ENCODE measurements around the gene NXF1. TPM values are rescaled to one million over a fixed set of nuclear protein-coding genes. Genes with fewer than 3 reads are reported as not detected.

The NXF1 gene
- total and polyA plus RNA-seq, 2 donors = 32.4 to 103 TPM

DNA sequence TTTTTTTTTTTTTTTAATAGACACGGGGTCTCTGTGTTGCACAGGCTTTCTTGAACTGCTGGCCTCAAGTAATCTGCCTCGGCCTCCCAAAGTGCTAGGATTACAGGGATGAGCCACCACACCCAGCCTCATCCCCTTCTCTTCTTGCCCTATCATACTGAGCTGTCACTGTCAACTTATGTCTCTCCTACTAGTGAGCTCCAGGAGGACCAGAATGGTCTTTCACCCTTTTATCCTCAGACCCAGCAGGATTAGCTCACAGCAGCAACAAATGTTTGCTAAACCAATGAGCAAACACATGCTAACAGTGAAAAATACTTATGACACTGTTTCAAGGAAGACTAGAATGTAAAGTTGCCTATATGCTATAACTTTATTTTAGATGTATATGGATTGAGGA lies 6.4 kb upstream of the NXF1 start:
- no peak for DNase-seq (ENCODE audit: extremely low spot score)
- Histone ChIP-seq H3K4me3 (ENCODE audit: low read depth, low read length) (no peak overlapping the region), H3K36me3 (ENCODE audit: insufficient read depth) (no peaks in the 10 kb centered on the region), H3K27ac (ENCODE audit: low read depth) (no peak overlapping the region), H3K4me1 (ENCODE audit: insufficient read depth) (no peaks in the 10 kb centered on the region)
- WGBS = 69% methylated on average over 2 of the region's 2 CpGs

DNA sequence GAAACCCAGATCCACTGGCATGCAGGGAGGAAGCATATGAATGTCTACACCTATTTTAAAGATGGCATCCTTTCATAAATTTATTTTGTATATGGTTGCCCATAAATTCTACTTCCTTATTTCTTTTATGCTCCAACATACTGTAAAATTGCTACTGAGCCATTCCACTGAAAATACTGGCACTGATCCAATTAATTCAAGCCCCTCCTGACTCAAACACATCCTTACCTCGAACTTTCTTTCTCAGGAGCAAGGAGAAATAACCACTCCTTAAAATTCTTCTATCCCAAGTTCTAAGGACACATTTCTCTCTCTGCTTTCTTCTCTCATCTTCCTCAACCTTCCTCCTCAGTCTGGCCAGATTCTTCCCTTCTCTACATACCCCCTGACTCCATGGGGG lies 5.5 kb upstream of the NXF1 start:
- H3K4me1 ChIP-seq (ENCODE audit: insufficient read depth) = no peaks in the 10 kb centered on the region

DNA sequence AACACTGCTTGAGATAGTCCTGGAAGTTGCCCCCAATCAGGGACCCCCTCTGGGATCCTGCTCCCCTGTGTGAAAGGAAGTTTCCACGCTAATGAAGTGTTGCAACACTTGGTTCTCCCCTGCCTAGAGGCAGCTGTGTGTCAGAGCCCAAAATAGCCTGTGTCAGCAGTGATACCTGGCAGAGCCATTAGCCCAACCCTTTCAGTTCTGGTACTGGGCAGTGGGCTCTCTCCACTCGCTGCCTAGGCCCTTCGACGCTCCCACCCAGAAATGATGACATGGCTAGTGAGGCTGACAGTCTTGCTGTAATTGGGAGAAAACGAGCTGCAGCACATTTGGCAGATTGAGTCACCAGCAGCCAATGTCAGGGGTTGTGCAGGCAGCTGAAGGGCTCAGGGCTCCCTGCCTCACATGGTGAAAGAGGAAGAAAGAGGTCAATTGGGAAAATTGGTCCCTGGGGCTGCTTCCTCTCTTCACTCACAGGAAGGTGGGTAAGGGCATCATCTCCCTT lies 1.4 kb upstream of the NXF1 start:
- Histone ChIP-seq H3K27ac (ENCODE audit: low read depth) (no peak overlapping the region), H3K36me3 (ENCODE audit: insufficient read depth) (peaks cover 4% of the 10 kb centered on the region), H3K4me3 (ENCODE audit: low read depth, low read length) (no peak overlapping the region), H3K4me1 (ENCODE audit: insufficient read depth) (no peaks in the 10 kb centered on the region)
- no peak for DNase-seq (ENCODE audit: extremely low spot score)
- 78% methylated on average over 5 of the region's 5 CpGs for WGBS

More for the DNA sequence above, 5.5 kb upstream of the NXF1 start:
- DNase-seq (ENCODE audit: extremely low spot score) = no peak
- 38% methylated on average over 1 of the region's 1 CpG for WGBS
- no peak overlapping the region for H3K4me3 ChIP-seq (ENCODE audit: low read depth, low read length)
- no peak overlapping the region for H3K27ac ChIP-seq (ENCODE audit: low read depth)
- H3K36me3 ChIP-seq (ENCODE audit: insufficient read depth) = no peaks in the 10 kb centered on the region

DNA sequence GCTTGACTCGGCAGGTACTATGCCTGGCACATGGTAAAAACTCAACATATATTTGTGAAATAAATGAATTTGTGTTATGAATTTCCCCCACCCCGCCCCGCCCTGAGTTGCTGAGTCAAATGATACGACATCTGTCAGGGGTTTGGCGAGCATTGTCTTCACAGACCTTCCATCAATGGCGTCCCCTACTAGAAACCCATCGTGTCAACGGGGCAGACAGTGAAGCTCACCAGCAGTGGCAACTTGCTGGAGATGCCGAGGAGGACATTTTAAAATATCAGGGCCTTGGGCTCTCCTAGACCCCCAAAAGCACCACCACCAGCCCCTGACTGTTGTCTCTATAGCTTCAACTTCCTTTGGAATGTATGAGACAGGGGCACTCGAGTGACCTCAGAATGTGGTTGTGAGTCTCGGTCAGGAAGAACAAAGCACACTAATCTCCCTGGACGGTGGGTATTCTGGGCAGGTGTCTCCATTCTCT lies 761 bp upstream of the NXF1 start:
- 25% methylated on average over 12 of the region's 12 CpGs for WGBS
- no peak for DNase-seq (ENCODE audit: extremely low spot score)

DNA sequence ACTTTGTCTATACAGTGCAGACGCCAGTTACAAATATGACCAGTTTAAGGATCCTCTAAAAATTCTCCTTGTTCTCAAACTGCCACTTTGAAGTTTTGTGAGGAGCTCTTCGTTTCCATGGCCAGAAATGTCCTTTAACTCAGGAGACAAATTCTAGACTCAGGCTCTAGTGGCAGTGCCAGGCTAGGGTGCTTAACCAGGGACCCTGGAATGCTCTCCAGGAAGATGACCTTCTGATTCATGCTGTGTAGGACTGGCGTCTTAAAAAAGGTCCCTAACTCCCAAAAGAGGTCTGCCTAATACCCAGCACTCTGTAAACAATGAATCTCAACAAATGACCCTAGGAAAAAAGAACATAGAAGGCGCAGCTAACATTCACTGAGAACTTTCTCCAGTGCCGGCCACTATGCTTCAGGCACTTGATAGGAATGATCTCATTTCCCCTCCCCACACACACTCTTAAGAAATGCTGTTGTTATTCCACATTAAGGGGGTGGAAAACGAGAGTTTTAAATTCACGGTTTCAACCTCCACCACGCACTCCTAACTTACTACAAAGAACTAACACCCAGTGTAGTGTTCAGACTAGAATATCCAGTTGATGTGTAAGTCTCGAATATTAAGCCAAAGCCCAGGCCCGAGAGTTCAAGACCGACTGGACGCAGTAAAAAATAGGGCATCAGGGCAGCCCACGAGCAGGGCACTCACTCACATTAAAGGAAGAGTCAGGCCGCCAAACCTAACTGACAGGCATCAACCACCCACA lies 747 bp downstream of the NXF1 start:
- peak overlapping the region; percentile 80 for H3K27ac ChIP-seq (ENCODE audit: low read depth)
- no peak for DNase-seq (ENCODE audit: extremely low spot score)
- H3K36me3 ChIP-seq (ENCODE audit: insufficient read depth) = peaks cover 6% of the 10 kb centered on the region
- no peaks in the 10 kb centered on the region for H3K4me1 ChIP-seq (ENCODE audit: insufficient read depth)
- peak overlapping the region; percentile 95 for H3K4me3 ChIP-seq (ENCODE audit: low read depth, low read length)
- 3% methylated on average over 14 of the region's 14 CpGs for WGBS

More for the DNA sequence above, 761 bp upstream of the NXF1 start:
- Histone ChIP-seq H3K36me3 (ENCODE audit: insufficient read depth) (peaks cover 4% of the 10 kb centered on the region), H3K4me1 (ENCODE audit: insufficient read depth) (no peaks in the 10 kb centered on the region), H3K27ac (ENCODE audit: low read depth) (no peak overlapping the region), H3K4me3 (ENCODE audit: low read depth, low read length) (peak overlapping the region; percentile 33)

DNA sequence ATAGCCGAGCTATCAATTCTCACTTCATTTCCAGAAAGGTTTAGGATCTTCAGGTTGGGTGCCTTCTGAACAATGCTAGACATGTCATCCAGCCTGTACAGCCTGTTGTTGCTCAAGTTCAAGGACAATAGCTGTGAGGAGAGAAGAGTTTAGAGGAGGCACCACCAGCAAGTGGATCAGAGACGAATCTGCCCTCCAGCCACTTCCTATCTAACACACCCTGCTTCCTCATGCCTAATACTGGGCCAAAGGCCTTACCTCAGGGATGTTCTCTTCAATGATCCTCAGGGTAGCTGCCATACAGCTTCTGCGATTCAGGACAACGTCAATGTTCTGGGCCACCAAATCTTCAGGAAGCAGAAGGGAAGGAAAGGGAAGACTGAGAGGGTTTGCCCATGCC lies 4.2 kb downstream of the NXF1 start:
- DNase-seq (ENCODE audit: extremely low spot score) = no peak
- Histone ChIP-seq H3K4me1 (ENCODE audit: insufficient read depth) (no peaks in the 10 kb centered on the region), H3K27ac (ENCODE audit: low read depth) (no peak overlapping the region), H3K36me3 (ENCODE audit: insufficient read depth) (peaks cover 11% of the 10 kb centered on the region), H3K4me3 (ENCODE audit: low read depth, low read length) (no peak overlapping the region)
- WGBS = 86% methylated on average over 4 of the region's 4 CpGs

DNA sequence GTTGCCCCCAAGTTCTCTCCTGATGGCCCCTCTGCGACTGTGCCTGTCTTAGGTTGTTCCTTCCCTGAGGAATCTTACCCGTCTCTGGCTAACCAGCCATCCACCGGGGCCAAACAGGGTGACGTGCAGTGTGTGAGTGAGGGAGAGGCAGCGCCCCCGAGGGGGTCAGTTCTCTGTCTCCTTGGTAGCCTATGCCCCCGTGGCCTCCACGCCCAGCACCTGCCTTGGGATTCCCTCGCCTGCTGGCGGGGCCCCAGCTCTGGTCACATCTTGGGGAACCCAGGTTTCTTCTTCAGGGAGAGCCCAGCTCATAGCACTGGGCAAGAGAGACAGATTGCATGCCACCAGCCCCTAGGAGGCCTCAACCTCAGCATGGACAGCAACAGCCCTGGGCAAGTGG lies 5.8 kb downstream of the NXF1 start:
- WGBS = 93% methylated on average over 10 of the region's 10 CpGs
- Histone ChIP-seq H3K4me1 (ENCODE audit: insufficient read depth) (no peaks in the 10 kb centered on the region), H3K36me3 (ENCODE audit: insufficient read depth) (peaks cover 16% of the 10 kb centered on the region), H3K27ac (ENCODE audit: low read depth) (no peak overlapping the region), H3K4me3 (ENCODE audit: low read depth, low read length) (no peak overlapping the region)
- DNase-seq (ENCODE audit: extremely low spot score) = no peak

DNA sequence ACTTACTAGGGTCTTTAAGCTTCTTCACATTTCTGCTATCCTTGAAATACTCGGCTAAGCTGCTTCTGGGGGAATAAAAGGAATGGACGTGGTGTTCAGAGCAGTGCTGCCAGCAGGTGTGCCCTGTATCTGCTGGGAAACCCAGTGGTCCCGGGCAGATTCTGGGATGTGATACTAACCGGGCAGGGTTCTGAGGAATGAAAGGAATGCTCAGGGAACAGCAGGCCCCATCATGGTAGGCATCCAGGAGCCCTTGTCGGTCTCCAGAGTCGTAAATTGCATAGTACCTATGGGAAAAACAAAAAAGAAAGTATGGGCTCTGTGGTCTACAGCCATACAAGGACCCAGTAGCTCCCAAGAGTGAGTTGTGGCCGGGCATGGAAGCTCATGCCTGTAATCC lies 9.0 kb downstream of the NXF1 start:
- H3K4me1 ChIP-seq (ENCODE audit: insufficient read depth) = no peaks in the 10 kb centered on the region

DNA sequence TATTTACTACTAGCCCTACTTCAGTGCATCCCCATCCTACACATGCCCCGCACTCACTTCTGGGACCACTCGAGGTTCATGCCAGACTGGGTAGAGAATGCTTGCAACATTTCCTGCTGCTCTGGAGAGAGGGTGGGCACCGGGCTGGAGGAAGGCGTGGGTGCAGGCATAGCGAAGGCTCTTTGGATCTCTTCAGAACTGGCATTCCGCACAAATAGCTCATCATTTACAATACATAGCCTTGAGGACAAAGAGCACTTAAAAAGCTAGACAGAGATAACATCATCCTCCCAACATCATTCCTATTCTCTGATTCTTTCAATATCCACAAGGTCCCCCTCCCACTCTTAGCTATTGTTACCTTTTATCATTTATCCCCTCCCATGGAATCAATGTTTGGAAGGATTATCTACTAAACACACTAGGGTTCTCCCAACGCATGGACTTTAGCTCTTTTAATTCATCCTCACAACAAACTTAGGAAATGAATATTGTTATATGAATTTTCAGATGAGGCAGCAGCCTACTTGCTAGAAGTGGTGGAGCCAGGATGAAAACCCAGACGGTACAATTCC lies 11.0 kb downstream of the NXF1 start:
- DNase-seq (ENCODE audit: extremely low spot score) = no peak
- 90% methylated on average over 8 of the region's 8 CpGs for WGBS
- no peak overlapping the region for H3K27ac ChIP-seq (ENCODE audit: low read depth)
- H3K36me3 ChIP-seq (ENCODE audit: insufficient read depth) = peaks cover 14% of the 10 kb centered on the region
- H3K4me1 ChIP-seq (ENCODE audit: insufficient read depth) = no peaks in the 10 kb centered on the region
- no peak overlapping the region for H3K4me3 ChIP-seq (ENCODE audit: low read depth, low read length)

More for the DNA sequence above, 9.0 kb downstream of the NXF1 start:
- Histone ChIP-seq H3K36me3 (ENCODE audit: insufficient read depth) (peaks cover 12% of the 10 kb centered on the region), H3K27ac (ENCODE audit: low read depth) (no peak overlapping the region), H3K4me3 (ENCODE audit: low read depth, low read length) (no peak overlapping the region)
- 84% methylated on average over 7 of the region's 7 CpGs for WGBS
- no peak for DNase-seq (ENCODE audit: extremely low spot score)

DNA sequence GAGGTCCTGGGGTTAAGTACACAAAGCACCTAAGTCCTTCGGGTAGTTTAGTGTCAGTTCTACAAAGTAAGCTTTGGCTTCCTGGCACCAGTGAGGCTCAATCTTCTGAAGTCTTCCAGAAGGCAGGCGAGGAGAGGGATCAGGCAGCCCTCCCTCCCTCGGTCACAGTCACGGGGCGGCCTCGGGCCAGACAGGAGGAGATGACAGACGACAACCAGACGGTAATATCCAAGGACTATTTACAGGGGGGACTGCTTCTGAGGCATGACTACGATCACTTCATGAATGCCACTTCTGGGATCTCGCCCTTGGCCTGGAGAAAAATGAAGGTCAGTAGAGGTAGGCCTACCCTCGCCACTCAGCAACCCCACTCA lies 13.1 kb downstream of the NXF1 start:
- DNase-seq (ENCODE audit: extremely low spot score) = no peak
- 14% methylated on average over 11 of the region's 11 CpGs for WGBS
- peak overlapping the region; percentile 19 for H3K27ac ChIP-seq (ENCODE audit: low read depth)
- peaks cover 11% of the 10 kb centered on the region for H3K36me3 ChIP-seq (ENCODE audit: insufficient read depth)
- no peaks in the 10 kb centered on the region for H3K4me1 ChIP-seq (ENCODE audit: insufficient read depth)
- no peak overlapping the region for H3K4me3 ChIP-seq (ENCODE audit: low read depth, low read length)

DNA sequence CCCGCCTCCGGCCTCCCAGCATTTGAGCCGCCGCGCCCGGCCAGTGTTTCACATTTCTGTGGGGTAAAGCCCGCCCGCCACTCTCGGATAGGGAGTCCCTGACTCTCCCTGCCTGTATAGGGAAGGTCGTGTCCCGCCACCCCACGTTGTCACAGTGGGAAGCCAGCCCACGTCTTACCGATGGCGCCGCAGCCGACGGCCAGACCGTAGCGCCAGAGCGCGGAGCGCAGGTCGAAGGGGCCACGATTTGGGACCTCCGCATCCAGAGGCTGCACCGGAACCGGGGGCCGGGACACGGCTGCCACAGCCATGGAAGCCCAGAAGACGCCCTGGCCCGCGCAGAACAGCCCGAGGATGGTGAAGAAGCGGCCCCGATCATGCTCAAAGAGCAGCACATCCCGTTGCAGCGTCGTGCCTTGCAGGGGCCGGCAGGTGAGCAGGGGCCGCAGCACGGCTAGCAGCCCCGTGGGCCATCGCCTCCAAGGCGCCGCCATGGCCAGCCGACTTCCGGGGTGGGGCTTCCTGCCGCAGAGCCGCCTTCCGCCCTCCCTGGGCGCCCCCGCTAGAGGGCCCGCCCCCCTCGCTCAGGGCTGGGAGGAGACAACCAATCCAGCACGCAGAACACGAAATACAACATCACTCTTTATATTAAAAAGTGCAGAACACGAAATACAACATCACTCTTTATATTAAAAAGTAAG lies 13.6 kb downstream of the NXF1 start, which contains the start of gene TMEM223:
Gene TMEM223, minus strand, starts transcription at position 506 of the 701 bp plus-strand sequence. Its CDS starts 12 bp downstream, at position 494.
- DNase-seq (ENCODE audit: extremely low spot score) = peak; percentile 64
- Histone ChIP-seq H3K36me3 (ENCODE audit: insufficient read depth) (peaks cover 8% of the 10 kb centered on the region), H3K27ac (ENCODE audit: low read depth) (peak within 1 kb of the TSS; percentile 60), H3K4me3 (ENCODE audit: low read depth, low read length) (peak within 1 kb of the TSS; percentile 70), H3K4me1 (ENCODE audit: insufficient read depth) (no peaks in the 10 kb centered on the region)
- WGBS = under 1% methylated on average over 58 of the region's 58 CpGs

DNA sequence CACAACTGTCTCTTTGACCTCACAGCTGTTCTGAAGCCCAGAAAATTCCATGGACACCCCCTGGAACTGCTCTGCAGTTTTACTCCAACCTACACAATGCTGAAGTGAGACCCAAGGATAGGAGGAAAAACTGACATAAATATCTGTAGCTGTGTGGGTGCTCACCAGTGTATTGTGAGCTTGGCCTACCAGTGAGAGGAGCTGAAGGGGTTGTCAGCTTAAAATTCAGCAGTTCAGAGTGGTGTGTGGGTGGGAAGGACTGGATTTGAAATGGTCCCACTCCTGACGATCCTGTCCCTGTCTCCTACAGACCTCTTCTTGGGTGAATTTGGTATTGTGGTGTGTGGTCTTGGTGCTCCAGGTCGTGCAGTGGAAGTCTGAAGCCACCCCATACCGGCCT lies 15.7 kb downstream of the NXF1 start:
- no peak overlapping the region for H3K27ac ChIP-seq (ENCODE audit: low read depth)
- WGBS = 68% methylated on average over 3 of the region's 3 CpGs
- DNase-seq (ENCODE audit: extremely low spot score) = no peak
- H3K4me3 ChIP-seq (ENCODE audit: low read depth, low read length) = no peak overlapping the region
- no peaks in the 10 kb centered on the region for H3K4me1 ChIP-seq (ENCODE audit: insufficient read depth)
- H3K36me3 ChIP-seq (ENCODE audit: insufficient read depth) = peaks cover 4% of the 10 kb centered on the region

DNA sequence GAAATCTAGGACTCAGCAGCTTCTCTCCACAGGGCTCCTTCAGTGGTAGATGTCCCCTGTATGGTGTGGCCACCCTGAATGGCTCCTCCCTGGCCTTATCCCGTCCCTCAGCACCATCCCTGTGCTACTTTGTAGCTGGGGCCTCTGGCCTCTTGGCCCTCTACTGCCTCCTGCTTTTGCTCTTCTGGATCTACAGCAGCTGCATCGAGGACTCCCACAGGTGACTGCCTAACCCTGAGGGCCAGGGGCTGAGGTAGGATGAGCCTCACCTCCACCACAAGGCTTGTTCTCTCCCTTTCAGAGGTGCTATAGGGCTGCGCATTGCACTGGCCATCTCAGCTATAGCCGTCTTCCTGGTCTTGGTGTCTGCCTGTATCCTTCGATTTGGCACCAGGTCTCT lies 16.2 kb downstream of the NXF1 start:
- Histone ChIP-seq H3K4me3 (ENCODE audit: low read depth, low read length) (no peak overlapping the region), H3K27ac (ENCODE audit: low read depth) (no peak overlapping the region), H3K36me3 (ENCODE audit: insufficient read depth) (peaks cover 4% of the 10 kb centered on the region), H3K4me1 (ENCODE audit: insufficient read depth) (no peaks in the 10 kb centered on the region)
- 74% methylated on average over 5 of the region's 5 CpGs for whole genome bisulfite sequencing
- no peak for DNase-seq (ENCODE audit: extremely low spot score)
